Adrenal gland (tissue), 19 donors: ENCODE measurements around the gene NTF3. TPM values are rescaled to one million over a fixed set of nuclear protein-coding genes. Genes with fewer than 3 reads are reported as not detected.

Experiments used
- DNase-seq, 7 donors: peaks; one replicate each; pipeline ENCODE4 v3.0.0-alpha.2; 2019 to 2020
- H3K27ac ChIP-seq, 5 donors: fragments of 200-600 bp; sonication (generic) in 4 of 5; 1 replicate in 3 of 5; 2 replicates in 2 of 5; pipeline versions ENCODE4 v1.5.1 to v1.8.0; 2016 to 2020; ENCODE audit warnings: mild to moderate bottlenecking in 1 of 5
- H3K27me3 ChIP-seq: fragments of 200-600 bp; 2 replicates; pipeline ENCODE4 v1.8.0; 2021
- H3K36me3 ChIP-seq, 2 donors: fragments of 200-600 bp; replicated peaks in 1 of 2; 1 replicate in 1 of 2; 2 replicates in 1 of 2; pipeline versions ENCODE4 v1.5.1 to v1.8.0; 2018 to 2022
- H3K4me1 ChIP-seq, 2 donors: fragments of 200-600 bp; replicated peaks in 1 of 2; 1 replicate in 1 of 2; 2 replicates in 1 of 2; pipeline versions ENCODE4 v1.5.1 to v1.8.0; 2018 to 2021
- H3K4me3 ChIP-seq, 4 donors: fragments of 200-600 bp; sonication (generic) in 3 of 4; one replicate each; pipeline ENCODE4 v1.5.1; 2016 to 2018
- H3K9me3 ChIP-seq, 3 donors: fragments of 200-600 bp; sonication (generic) in 1 of 3; replicated peaks in 1 of 3; 1 replicate in 2 of 3; 2 replicates in 1 of 3; pipeline versions ENCODE4 v1.5.1 to v1.8.0; 2016 to 2021
- CTCF ChIP-seq, 6 experiments: fragments of 450-650 bp in 4 of 6; fragments of 200-600 bp in 2 of 6; sonication (generic) in 1 of 6; IDR thresholded peaks; 1 replicate in 5 of 6; 2 replicates in 1 of 6; pipeline versions ENCODE4 v1.5.1 to v1.8.0; 2016 to 2021; ENCODE audit warnings: antibody characterized with exemption in 6 of 6, mild to moderate bottlenecking in 2 of 6, moderate library complexity in 1 of 6
- POLR2A ChIP-seq, 2 donors: fragments of 450-650 bp; IDR thresholded peaks; one replicate each; pipeline ENCODE4 v1.6.1; 2017; ENCODE audit warnings: antibody characterized with exemption in 2 of 2, mild to moderate bottlenecking in 2 of 2, moderate library complexity in 1 of 2
- WGBS, 4 donors: extraction: QIAGEN DNeasy Blood & Tissue Kit in 2 of 4; methylation state at CpG; one replicate each; pipeline versions ENCODE4 v1.1.5 to v1.1.7; 2013 to 2017; 5-methylcytosine and 5-hydroxymethylcytosine counted together
- intact Hi-C, 2 donors: fragments of 100-400 bp; cut with DNase I; formaldehyde crosslinking; loops; one replicate each; pipeline versions ENCODE4 v1.14.1 to v1.15.0; 2022 to 2023
- long read RNA-seq, 10 donors: library from polyadenylated mRNA in 3 of 10; unstranded in 2 of 10; stranded (forward) in 1 of 10; transcript quantifications; one replicate each; pipeline ENCODE4 v2.0.0 and lab custom pipeline, GENCODE V29; 2021 to 2026
- polyA plus RNA-seq, 3 donors: library from polyadenylated mRNA; stranded (reverse); fragments of 200-250 nt in 2 of 3; fragments of 350-450 nt in 1 of 3; fragmentation: Illumina TruSeq in 1 of 3; extraction: RNeasy Lipid Tissue Mini Kit (QIAGEN cat#74804) in 1 of 3; gene quantifications; one replicate each; pipeline ENCODE4 v1.2.3, GENCODE V29; 2013 to 2014
- total RNA-seq, 9 donors: library from RNA; depleted of rRNA in 4 of 9; stranded (reverse); fragments of >200 nt in 4 of 9; fragments of 120-200 nt in 1 of 9; fragmentation: NEBNext Ultra II Directional in 1 of 9; extraction: Animal tissue kit (Norgen Biotek cat#: 25700) in 1 of 9; gene quantifications; one replicate each; pipeline versions ENCODE4 v1.1.0 to v1.2.4, GENCODE V29; 2013 to 2023
- donor health status: healthy with polysubstance abuse.
- donor health status: Bipolar disorder and iron deficiency.
- donor health status: DM: yes; HTN: yes; CAD: no.
- donor health status: DM: no; HTN: no; CAD: no.
- donor health status: DM: no; HTN: no; CAD: no.
- donor health status: DM: yes; HTN: yes; CAD: no.

NTF3 gene
- total RNA-seq = 1 to 10 TPM in 2 of 9 donors, under 1 TPM in 5, not detected in 2; 0.28 to 1.4 (median 0.69) TPM
- polyA plus RNA-seq = 1 to 10 TPM in 2 of 3 donors, under 1 TPM in 1; 0.37 to 2.9 (median 1.2) TPM
- long read RNA-seq, donor 1 = 0 reads
- long read RNA-seq, donor 2 = 0 reads
- long read RNA-seq, donor 3 = 0 reads
- long read RNA-seq, donor 4, partial matches to known transcripts = 0 of 1 reads
- long read RNA-seq, donor 4, other reads (novel, unspliced or antisense) = 0 of 1 reads
- long read RNA-seq, donor 5, partial matches to known transcripts = 0 of 2 reads
- long read RNA-seq, donor 5, other reads (novel, unspliced or antisense) = 0 of 2 reads
- long read RNA-seq, donor 6, partial matches to known transcripts = 0 of 2 reads
- long read RNA-seq, donor 6, other reads (novel, unspliced or antisense) = 0 of 2 reads
- long read RNA-seq, donor 7, partial matches to known transcripts = 0 of 1 reads
- long read RNA-seq, donor 7, other reads (novel, unspliced or antisense) = 0 of 1 reads
- long read RNA-seq, donor 8 = 0 reads
- long read RNA-seq, donor 9 = 0 reads
- long read RNA-seq, donor 10, partial matches to known transcripts = 0 of 1 reads
- long read RNA-seq, donor 10, other reads (novel, unspliced or antisense) = 0 of 1 reads

DNA sequence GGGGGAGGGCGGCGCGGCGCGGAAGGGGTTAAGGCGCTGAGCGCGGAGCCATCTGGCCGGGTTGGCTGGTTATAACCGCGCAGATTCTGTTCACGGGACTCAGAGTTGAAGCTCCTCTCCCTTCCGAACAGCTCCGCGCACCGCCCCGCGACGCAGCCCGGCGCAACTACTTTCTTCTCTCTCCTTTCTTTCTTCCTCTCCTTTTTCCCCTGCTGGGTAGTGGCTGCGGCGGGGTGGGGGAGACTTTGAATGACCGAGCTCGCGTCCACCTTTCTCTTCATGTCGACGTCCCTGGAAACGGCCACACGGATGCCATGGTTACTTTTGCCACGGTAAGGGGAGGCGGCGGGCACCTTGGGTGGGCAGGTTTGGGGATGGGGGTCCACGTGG lies at the start of gene NTF3:
NTF3 (plus strand) TSS at position 98 of the 390 bp plus-strand sequence; CDS start at position 315, 217 bp downstream.
- TF ChIP-seq POLR2A (IDR thresholded peaks at IDR 0.05) (no peak), CTCF (IDR thresholded peaks at IDR 0.05) (no peak)
- WGBS, 4 donors = 0 to 3% (median 2%) methylated on average over 21 to 34 of the region's 34 CpGs
- H3K27ac ChIP-seq = no peak within 1 kb of the TSS
- no peak for DNase-seq
- H3K27me3 ChIP-seq = peaks cover 26% of the 10 kb centered on the region
- H3K9me3 ChIP-seq = no peaks in the 10 kb centered on the region
- peak within 1 kb of the TSS in 1 of 4 donors; percentile 49 for H3K4me3 ChIP-seq
- intact Hi-C loops = loop anchor here in 1 of 2 donors (10.0 kb wide), 1 partner anchor 407 kb away; no protein-coding TSS in a partner anchor
- H3K36me3 ChIP-seq = no peaks in the 10 kb centered on the region
- H3K4me1 ChIP-seq = peaks cover 0 to 11% of the 10 kb centered on the region in 2 donors

- Histone ChIP-seq H3K4me3 (no peak overlapping the region), H3K4me1 (no peaks in the 10 kb centered on the region), H3K27ac (no peak overlapping the region), H3K27me3 (no peaks in the 10 kb centered on the region), H3K36me3 (no peaks in the 10 kb centered on the region), H3K9me3 (no peaks in the 10 kb centered on the region)
- 75 to 86% (median 81%) methylated on average over 4 of the region's 4 CpGs for WGBS, 4 donors
- intact Hi-C loops = no loop called here
- DNase-seq = no peak
- no peak for TF ChIP-seq CTCF (IDR thresholded peaks at IDR 0.05)
- TF ChIP-seq POLR2A (IDR thresholded peaks at IDR 0.05) = no peak
Measured at GRCh38 chr12:5384015-5384414, 47.9 kb upstream of the NTF3 start.

- Histone ChIP-seq H3K27me3 (no peaks in the 10 kb centered on the region), H3K36me3 (no peaks in the 10 kb centered on the region), H3K9me3 (no peaks in the 10 kb centered on the region), H3K4me3 (no peak overlapping the region), H3K27ac (no peak overlapping the region), H3K4me1 (no peaks in the 10 kb centered on the region)
- no peak for DNase-seq
- no peak for TF ChIP-seq POLR2A (IDR thresholded peaks at IDR 0.05)
- TF ChIP-seq CTCF (IDR thresholded peaks at IDR 0.05) = no peak
- intact Hi-C loops = no loop called here
- 64 to 76% (median 71%) methylated on average over 5 of the region's 5 CpGs for WGBS, 4 donors
Measured at GRCh38 chr12:5388581-5389535, 43.0 kb upstream of the NTF3 start.
